HG03457 (cell line): ENCODE results near the gene JUND.
A peak's percentile ranks its signal among the peaks of the same experiment; 100 is the strongest.

Experiments used
- ATAC-seq: cut with Tn5 transposase; IDR thresholded peaks from one replicate; pipeline ENCODE4 v1.9.1; 2021; ENCODE audit warnings: moderate number of reproducible peaks; ENCODE audit not compliant: unreplicated experiment

JUND gene

DNA sequence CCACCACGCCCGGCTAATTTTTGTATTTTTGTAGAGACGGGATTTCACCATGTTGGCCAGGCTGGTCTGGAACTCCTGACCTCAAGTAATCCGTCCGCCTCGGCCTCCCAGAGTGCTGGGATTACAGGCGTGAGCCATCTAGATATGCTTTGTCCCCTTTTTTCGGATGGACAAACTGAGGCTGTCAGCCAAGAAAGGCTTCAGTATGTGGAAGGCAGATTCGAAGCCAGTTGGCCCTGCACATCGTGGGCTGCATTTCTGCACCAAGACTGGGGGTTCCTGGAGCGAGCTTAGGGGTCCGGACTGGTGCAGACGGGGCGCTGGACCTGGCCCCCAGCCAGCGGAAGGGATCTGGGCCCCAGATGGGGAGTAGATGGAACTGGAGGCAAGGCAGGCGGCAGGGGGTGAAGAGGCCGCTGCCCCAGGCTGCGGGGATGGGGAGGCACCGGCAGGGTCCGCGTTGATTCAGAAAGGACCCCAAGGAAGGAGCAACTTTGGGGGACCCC, 9.7 kb upstream of the JUND start:
- ATAC-seq: no peak

DNA sequence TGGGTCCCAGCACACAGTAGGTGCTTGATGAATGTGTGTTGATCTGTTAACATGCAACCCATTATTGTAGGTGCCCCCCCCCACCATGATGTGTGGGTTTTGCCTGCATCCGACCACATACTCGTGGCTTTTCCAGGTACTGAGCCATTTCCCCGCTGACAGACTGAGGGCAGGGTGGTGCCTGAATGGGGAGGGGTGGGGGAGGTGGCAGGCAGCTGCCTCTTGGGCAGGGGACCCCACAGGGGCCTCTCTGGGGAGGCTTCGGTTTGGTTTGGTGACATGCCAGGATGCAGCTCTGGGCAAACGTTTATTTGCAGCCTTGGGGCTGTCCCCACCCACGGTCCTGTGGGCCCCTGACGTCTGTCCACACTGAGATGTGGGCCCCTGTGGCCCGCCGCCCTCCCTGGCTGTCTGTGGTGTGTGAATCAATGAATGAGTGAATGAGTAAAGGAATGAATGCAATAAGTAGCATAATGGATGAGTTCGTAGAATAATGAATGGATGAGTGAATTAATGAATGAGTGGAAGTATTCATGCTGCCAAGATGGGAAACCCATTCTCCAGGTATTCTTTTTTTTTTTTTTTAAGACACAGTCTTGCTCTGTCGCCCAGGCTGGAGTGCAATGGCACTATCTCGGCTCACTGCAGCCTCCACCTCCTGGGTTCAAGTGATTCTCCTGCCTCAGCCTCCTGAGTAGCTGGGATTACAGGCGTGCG, 9.0 kb upstream of the JUND start:
- ATAC-seq: no peak

GRCh38 chr19:18289471-18290301, 8.3 kb upstream of the JUND start:
- no peak for ATAC-seq

DNA sequence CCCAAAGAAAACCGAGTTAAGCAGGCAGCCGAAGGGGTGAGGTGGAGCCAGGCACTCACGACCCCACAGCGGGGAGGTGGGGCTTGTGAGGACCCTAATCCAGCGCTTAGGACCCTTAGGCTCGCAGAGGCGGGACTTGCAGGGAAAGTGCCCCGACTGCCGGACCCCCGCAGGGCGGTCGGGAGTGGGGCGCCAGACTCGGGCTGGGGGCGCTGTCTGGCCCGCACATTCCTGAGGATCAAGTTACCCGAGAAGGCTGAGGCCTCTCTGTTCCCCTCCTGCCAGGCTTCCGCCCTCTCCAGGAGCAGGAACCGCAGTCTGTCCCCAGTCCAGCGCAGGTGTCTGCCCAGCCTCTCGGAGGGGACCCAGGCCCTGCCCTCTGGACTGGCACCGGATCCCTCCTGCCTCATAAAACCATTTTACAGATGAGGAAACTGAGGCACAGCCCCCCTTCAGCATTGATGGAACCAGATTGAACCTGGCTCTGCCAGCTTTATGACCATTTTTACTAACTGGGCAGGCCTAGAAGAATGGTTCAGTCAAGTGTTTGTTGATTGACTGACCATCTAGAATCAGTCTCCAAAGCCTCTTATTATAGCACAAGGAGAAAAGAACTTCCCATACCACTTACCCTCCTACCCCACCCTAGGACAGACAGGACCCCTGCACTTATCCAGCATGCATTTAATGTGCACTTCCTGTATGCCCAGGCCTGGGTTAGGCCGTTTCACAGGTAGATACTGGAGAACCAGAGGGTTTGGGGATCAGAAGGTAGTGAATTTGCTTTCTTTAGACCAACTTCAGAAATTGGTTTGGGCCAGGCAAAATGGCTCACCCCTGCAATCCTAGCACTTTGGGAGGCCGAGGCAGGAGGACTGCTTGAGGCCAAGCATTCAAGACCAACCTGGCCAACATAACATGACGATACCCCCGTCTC, 6.7 kb upstream of the JUND start:
- no peak for ATAC-seq

GRCh38 chr19:18286973-18287635, 5.7 kb upstream of the JUND start:
- no peak for ATAC-seq

DNA sequence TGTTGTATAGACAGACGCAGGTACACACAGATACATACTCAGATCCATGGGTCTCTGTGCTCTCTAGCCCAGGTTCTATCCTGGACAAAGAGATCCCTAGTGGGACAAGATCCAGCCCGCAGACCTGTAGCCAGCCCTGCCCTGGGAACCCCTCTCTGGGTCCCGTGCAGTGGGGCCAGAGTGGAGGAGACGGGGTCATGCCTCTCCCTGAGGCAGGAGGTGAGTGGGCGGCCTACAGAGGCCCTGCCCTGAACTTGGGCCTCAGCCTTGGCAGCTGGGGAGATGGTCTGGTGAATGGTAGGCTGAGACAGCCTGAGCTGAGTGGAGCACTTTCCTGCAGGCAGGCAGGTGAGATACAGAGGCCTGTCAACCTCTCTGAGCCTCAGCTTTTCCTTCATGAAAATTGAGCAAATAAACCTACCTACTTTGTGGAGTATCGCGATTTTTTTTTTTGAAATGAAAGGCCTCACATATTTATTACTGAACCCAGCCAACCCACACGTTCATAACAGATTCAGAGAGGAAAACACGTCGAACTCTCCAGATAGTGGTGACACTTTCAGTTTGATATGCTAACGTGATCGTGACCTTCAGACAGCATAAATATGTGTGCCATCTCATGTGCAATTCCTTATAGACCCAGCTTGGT, 3.4 kb upstream of the JUND start:
- ATAC-seq: no peak

- no peak for ATAC-seq
Measured at GRCh38 chr19:18283338-18283737, 1.9 kb upstream of the JUND start.

- no peak for ATAC-seq
Measured at GRCh38 chr19:18282788-18283141, 1.3 kb upstream of the JUND start.

- no peak for ATAC-seq
Measured at GRCh38 chr19:18282021-18282787, 782 bp upstream of the JUND start.

GRCh38 chr19:18280247-18281081, 958 bp downstream of the JUND start:
- peak; percentile 12 for ATAC-seq

- ATAC-seq: peak; percentile 0
Measured at GRCh38 chr19:18279516-18280246, 1.7 kb downstream of the JUND start.

DNA sequence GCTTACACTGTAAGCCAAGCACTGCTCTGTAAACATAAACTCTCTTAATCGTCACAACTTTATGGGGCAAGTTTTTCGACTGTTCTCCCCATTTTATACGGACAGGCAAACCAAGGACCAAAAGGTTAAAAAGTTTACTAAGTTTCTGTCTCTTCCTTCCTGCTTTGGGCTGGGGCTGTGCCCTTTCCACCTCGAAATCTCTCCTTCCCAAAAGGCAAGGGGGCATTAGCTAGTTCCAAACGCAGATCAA, 2.2 kb downstream of the JUND start:
- ATAC-seq: no peak

- no peak for ATAC-seq
Measured at GRCh38 chr19:18278521-18279265, 2.7 kb downstream of the JUND start.

- ATAC-seq: no peak
Measured at GRCh38 chr19:18274781-18275356, 6.6 kb downstream of the JUND start.

DNA sequence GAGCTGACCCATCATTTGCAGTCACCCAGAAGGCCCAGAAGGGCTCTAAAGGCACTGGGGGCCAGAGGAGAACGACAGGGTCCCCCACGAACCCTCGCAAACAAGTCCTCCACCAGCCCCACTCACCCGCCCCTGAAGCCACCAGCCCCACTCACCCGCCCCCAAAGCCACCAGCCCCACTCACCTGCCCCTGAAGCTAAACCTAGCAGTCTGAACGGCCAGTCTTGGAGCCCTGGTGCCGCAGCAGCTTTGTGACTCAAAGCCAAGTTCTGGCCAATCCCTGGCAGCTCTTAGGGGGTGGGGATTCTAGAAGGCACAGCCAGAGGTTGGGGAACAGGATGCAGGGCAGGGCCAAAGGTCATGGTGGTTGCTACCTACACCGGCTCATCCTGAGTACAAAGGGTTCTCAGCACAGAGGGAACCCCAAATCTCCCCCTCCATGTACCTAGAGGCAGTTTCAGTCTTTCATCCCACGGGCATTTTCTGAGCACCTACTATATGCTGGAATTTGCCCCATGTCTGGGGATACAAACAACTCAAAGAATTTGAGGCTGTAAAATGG, 7.1 kb downstream of the JUND start, which contains the start of gene IQCN:
Gene IQCN (minus strand): TSS at position 234 of the 562 bp plus-strand sequence. CDS start 4,974 bp downstream, outside the sequence.
- no peak for ATAC-seq

DNA sequence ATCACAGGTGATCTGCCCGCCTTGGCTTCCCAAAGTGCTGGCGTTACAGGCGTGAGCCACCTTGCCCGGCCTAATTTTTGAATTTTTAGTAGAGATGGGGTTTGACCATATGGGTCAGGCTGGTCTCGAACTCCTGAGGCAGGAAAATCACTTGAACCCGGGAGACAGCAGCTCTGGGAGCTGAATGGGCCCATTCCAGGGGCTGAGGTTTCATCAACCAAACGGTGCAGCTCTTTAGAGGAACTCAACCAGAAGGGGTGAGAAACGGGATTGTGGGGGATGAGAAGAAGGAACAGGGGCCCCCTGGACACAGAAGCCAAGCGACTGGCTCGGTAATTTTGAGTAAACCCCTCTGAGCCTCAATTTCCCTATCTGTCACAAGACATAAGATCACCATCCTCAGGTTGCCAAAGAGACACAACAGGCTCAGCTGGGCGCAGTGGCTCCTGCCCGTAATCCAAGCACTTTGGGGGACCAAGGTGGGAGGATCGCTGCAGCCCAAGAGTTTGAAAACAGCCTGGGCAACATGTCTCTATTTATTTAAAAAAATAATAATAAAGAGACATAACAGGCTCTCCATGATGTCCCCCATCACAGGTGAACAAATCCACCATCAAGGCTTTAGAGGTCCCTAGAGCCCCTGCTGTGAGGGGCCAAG, 7.7 kb downstream of the JUND start:
- no peak for ATAC-seq
